Vagina (tissue), 2 donors: ENCODE data around the gene TPD52L2. TPM values are rescaled to one million over a fixed set of nuclear protein-coding genes. Genes with fewer than 3 reads are reported as not detected.

Experiments used
- DNase-seq, 2 donors: peaks; one replicate each; pipeline ENCODE4 v3.0.0-alpha.2; 2017; ENCODE audit errors: extremely low spot score in 2 of 2
- H3K27ac ChIP-seq: fragments of 200-600 bp; sonication (generic); one replicate; pipeline ENCODE4 v1.5.1; 2019
- H3K27me3 ChIP-seq: fragments of 200-600 bp; sonication (generic); one replicate; pipeline ENCODE4 v1.5.1; 2019
- H3K36me3 ChIP-seq, 2 donors: fragments of 200-600 bp; sonication (generic); one replicate each; pipeline ENCODE4 v1.5.1; 2017 to 2019
- H3K4me1 ChIP-seq: fragments of 200-600 bp; sonication (generic); one replicate; pipeline ENCODE4 v1.5.1; 2019
- H3K4me3 ChIP-seq, 2 donors: fragments of 200-600 bp; sonication (generic); 1 replicate in 1 of 2; 2 replicates in 1 of 2; pipeline ENCODE4 v1.5.1; 2016 to 2019
- H3K9me3 ChIP-seq: fragments of 200-600 bp; sonication (generic); one replicate; pipeline ENCODE4 v1.5.1; 2019
- POLR2A ChIP-seq, 2 donors: fragments of 450-650 bp; IDR thresholded peaks; one replicate each; pipeline ENCODE4 v1.6.1; 2017; ENCODE audit warnings: antibody characterized with exemption in 2 of 2, mild to moderate bottlenecking in 2 of 2, moderate library complexity in 2 of 2
- POLR2AphosphoS5 ChIP-seq, 2 donors: sonication (generic); formaldehyde crosslinking; IDR thresholded peaks; one replicate each; pipeline ENCODE4 v1.9.0; 2017; ENCODE audit warnings: antibody characterized with exemption in 2 of 2, mild to moderate bottlenecking in 2 of 2, low read depth in 1 of 2; ENCODE audit not compliant: insufficient read depth in 1 of 2
- intact Hi-C: fragments of 100-400 bp; cut with DNase I; formaldehyde crosslinking; loops from one replicate; pipeline ENCODE4 v1.15.1; 2023
- total RNA-seq: library from RNA; depleted of rRNA; stranded (reverse); fragments of >200 nt; gene quantifications from one replicate; pipeline ENCODE4 v1.2.3, GENCODE V29; 2016
- TF ChIP-seq, protein P1 (sequence below), 3 experiments: fragments of 450-650 bp in 2 of 3; fragments of 200-600 bp in 1 of 3; sonication (generic) in 1 of 3; IDR thresholded peaks; one replicate each; pipeline ENCODE4 v1.5.1; 2017 to 2019; ENCODE audit warnings: antibody characterized with exemption in 3 of 3, mild to moderate bottlenecking in 2 of 3, moderate library complexity in 2 of 3

The TPD52L2 gene
- total RNA-seq, 1 donor from 2014 or later: 90.1 TPM

DNA sequence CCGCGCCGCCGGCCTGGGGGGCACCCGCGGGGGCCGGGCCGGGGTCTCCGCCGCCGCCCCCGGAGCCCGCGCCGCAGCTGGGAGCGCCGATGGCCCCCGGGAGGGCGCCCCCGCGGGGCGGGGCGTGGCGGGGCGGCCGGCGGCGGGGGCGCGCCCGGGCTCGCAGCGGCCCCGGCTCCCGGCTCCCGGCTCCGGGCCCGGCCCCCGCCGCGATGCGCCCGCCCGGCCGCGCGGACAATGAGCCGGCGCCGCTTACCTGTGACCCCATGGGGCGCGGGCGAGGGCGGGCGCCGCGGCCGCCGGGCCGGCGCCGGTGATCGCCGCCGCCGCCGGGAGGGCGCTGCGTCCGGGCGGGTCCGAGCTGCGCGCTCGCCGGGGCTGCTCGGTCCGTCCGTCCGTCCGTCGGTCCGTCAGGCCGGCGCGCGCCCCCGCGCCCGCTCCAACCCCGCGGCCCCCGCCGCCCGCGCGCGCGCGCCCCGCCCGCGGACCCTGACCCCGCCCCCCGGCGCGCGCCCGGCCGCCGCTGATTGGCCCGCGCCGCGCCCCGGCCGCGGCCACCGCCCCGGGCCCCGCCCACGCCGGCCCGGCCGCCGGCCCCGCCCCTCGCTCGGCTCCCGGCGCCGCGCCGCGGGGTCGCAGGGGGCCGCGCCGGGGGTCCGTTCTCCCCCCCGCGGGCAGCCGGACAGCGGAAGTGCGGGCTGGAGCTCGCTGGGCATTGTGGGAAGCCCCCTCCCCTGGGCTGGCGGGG is 34.1 kb upstream of the TPD52L2 start, which contains the start of gene ZBTB46:
Gene ZBTB46 (minus strand): TSS at position 424 of the 748 bp plus-strand sequence. CDS start 40,507 bp downstream, outside the sequence.
- no peaks in the 10 kb centered on the region for H3K27me3 ChIP-seq
- intact Hi-C loops: no loop called here

DNA sequence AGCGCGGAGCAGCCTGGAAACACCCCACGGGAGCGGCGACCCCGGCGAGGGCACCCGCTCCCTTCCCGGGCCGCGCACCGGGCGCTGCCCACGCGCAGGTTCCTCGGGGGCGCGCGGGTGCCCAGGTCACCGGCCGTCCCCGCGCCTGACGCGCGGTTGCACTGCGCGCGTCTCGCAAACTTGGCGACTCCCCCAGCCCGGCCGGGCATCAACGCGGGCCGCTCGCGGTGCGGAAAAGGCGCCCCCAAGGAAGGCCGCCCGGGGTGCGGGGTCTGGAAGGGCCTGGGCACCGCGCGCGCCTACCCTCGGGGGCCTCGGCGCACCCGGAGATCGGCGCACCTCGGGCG is 33.5 kb upstream of the TPD52L2 start:
- H3K36me3 ChIP-seq: no peaks in the 10 kb centered on the region
- H3K9me3 ChIP-seq: no peaks in the 10 kb centered on the region
- peak overlapping the region; percentile 58 to 88 for H3K4me3 ChIP-seq
- no peak for DNase-seq
- H3K4me1 ChIP-seq: peaks cover 45% of the 10 kb centered on the region
- no peak for TF ChIP-seq POLR2AphosphoS5 (IDR thresholded peaks at IDR 0.05; ENCODE audit: insufficient read depth in 1 of 2, low read depth in 1 of 2)
- TF ChIP-seq, protein P1, sequence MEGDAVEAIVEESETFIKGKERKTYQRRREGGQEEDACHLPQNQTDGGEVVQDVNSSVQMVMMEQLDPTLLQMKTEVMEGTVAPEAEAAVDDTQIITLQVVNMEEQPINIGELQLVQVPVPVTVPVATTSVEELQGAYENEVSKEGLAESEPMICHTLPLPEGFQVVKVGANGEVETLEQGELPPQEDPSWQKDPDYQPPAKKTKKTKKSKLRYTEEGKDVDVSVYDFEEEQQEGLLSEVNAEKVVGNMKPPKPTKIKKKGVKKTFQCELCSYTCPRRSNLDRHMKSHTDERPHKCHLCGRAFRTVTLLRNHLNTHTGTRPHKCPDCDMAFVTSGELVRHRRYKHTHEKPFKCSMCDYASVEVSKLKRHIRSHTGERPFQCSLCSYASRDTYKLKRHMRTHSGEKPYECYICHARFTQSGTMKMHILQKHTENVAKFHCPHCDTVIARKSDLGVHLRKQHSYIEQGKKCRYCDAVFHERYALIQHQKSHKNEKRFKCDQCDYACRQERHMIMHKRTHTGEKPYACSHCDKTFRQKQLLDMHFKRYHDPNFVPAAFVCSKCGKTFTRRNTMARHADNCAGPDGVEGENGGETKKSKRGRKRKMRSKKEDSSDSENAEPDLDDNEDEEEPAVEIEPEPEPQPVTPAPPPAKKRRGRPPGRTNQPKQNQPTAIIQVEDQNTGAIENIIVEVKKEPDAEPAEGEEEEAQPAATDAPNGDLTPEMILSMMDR (IDR thresholded peaks at IDR 0.05): no peak
- TF ChIP-seq POLR2A (IDR thresholded peaks at IDR 0.05): no peak
- H3K27me3 ChIP-seq: no peaks in the 10 kb centered on the region
- intact Hi-C loops: no loop called here
- H3K27ac ChIP-seq: peak overlapping the region; percentile 39

More for the DNA sequence above, 34.1 kb upstream of the TPD52L2 start, which contains the start of gene ZBTB46:
- H3K4me3 ChIP-seq: peak within 1 kb of the TSS; percentile 62 to 88
- no peaks in the 10 kb centered on the region for H3K9me3 ChIP-seq
- peaks cover 45% of the 10 kb centered on the region for H3K4me1 ChIP-seq
- no peaks in the 10 kb centered on the region for H3K36me3 ChIP-seq
- no peak for DNase-seq
- TF ChIP-seq POLR2A (IDR thresholded peaks at IDR 0.05): no peak
- no peak for TF ChIP-seq POLR2AphosphoS5 (IDR thresholded peaks at IDR 0.05; ENCODE audit: insufficient read depth in 1 of 2, low read depth in 1 of 2)
- TF ChIP-seq, protein P1 (IDR thresholded peaks at IDR 0.05): no peak
- peak within 1 kb of the TSS; percentile 66 for H3K27ac ChIP-seq

DNA sequence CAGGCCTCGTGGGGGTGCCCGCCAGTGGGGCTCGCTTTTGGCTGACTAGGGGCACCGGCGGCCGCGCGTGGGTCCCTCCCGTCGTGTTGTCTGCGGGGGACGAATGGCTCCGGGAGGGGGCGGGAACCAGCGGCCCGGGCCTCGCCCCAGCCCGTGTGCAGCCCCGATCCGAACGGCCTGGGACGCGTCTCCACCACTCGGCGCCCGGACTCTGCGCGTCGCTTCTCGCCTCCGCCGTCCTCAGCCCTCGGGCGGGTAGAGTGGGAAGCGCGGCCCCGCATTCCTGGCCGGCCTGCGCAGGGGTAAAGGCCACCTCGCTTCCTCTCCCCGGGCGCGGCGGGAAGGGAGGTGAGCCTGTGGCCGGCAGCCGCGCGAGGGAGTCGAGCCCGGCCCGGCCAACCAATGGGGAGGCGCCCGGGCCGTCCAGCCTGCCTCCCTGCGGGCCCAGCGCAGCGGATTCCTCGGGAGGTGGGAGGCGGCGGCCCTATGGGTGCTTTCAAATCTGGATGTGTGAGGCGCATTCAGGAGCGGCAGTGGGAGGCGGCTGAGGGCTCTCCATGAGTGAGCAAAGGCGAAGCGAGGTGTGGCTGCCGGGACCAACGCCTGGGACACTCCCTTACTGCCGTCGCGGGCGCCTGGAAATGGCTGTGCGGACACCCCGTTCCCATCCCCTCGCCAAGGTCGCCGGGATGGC is 32.9 kb upstream of the TPD52L2 start:
- intact Hi-C loops: no loop called here
- TF ChIP-seq, protein P1 (IDR thresholded peaks at IDR 0.05): no peak
- TF ChIP-seq POLR2A (IDR thresholded peaks at IDR 0.05): no peak
- TF ChIP-seq POLR2AphosphoS5 (IDR thresholded peaks at IDR 0.05; ENCODE audit: insufficient read depth in 1 of 2, low read depth in 1 of 2): no peak
- no peaks in the 10 kb centered on the region for H3K36me3 ChIP-seq
- H3K27me3 ChIP-seq: no peaks in the 10 kb centered on the region
- H3K9me3 ChIP-seq: no peaks in the 10 kb centered on the region
- H3K4me1 ChIP-seq: peaks cover 45% of the 10 kb centered on the region
- peak in 1 of 2 donors; percentile 85 for DNase-seq
- H3K27ac ChIP-seq: peak overlapping the region; percentile 39
- peak overlapping the region; percentile 58 to 88 for H3K4me3 ChIP-seq

DNA sequence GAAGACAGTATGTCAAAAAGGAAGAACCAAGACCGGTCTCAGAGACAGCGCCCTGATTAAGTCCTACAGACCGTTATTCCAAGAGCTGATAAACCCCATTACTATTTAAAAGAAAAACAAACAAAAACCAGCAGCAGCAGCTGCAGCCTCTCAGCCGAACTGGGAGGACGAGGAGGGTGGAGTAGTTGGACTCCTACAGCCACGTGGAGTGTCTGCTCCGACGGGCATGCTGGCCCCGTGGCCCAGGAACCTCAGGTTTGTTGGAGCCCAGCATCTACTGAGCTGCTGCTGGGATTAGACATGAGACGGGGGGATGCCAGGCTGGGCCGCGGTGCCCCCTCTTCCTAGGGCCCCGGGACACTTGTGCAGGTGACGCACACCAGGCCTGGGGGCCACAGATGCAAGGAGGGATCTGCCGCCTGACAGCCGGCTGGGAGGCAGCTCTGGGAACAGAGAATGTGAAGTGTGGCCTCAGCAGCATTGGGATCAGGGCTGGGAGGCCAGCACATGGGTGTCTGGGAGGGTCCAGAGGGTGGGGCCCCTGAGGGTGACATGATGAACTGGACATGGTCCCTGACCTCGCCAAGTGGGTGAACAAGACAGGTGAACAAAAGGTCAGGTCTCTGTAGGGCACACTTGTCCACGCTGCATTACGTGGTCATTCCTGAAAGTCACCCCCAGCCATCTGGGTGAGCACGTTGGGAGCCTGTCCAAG is 31.1 kb upstream of the TPD52L2 start:
- no peak for DNase-seq
- H3K36me3 ChIP-seq: no peaks in the 10 kb centered on the region
- peaks cover 45% of the 10 kb centered on the region for H3K4me1 ChIP-seq
- no peak overlapping the region for H3K4me3 ChIP-seq
- H3K27ac ChIP-seq: peak overlapping the region; percentile 88
- intact Hi-C loops: no loop called here
- TF ChIP-seq, protein P1 (IDR thresholded peaks at IDR 0.05): no peak
- TF ChIP-seq POLR2AphosphoS5 (IDR thresholded peaks at IDR 0.05; ENCODE audit: insufficient read depth in 1 of 2, low read depth in 1 of 2) (no peak), POLR2A (IDR thresholded peaks at IDR 0.05) (no peak)
- H3K27me3 ChIP-seq: no peaks in the 10 kb centered on the region
- H3K9me3 ChIP-seq: no peaks in the 10 kb centered on the region
